ENCODE data around the gene DUSP1. TPM values are rescaled to one million over a fixed set of nuclear protein-coding genes. Genes with fewer than 3 reads are reported as not detected.

DUSP1 gene
- total RNA-seq, 1 donor from 2014 or later: 2,876 TPM

- Histone ChIP-seq H3K27me3 (no peaks in the 10 kb centered on the region), H3K9me3 (no peaks in the 10 kb centered on the region), H3K4me3 (no peak overlapping the region), H3K36me3 (peaks cover 0 to 3% of the 10 kb centered on the region in 2 donors), H3K4me1 (peaks cover 35% of the 10 kb centered on the region), H3K27ac (no peak overlapping the region)
- no peak for DNase-seq (ENCODE audit: extremely low spot score in 2 of 2)
- intact Hi-C loops (cut with DNase I): no loop called here
- TF ChIP-seq CTCF (IDR thresholded peaks at IDR 0.05): no peak
- no peak for TF ChIP-seq POLR2AphosphoS5 (IDR thresholded peaks at IDR 0.05; ENCODE audit: insufficient read depth in 1 of 2, low read depth in 1 of 2)
- no peak for TF ChIP-seq POLR2A (IDR thresholded peaks at IDR 0.05)
Observed at GRCh38 chr5:172762214-172763119, 8.5 kb downstream of the DUSP1 start.

GRCh38 chr5:172760959-172761358 lies 10.0 kb downstream of the DUSP1 start:
- intact Hi-C loops (cut with DNase I): no loop called here

GRCh38 chr5:172760136-172760535 lies 10.9 kb downstream of the DUSP1 start:
- no peak for TF ChIP-seq POLR2A (IDR thresholded peaks at IDR 0.05)
- TF ChIP-seq POLR2AphosphoS5 (IDR thresholded peaks at IDR 0.05; ENCODE audit: insufficient read depth in 1 of 2, low read depth in 1 of 2): no peak
- no peak for TF ChIP-seq CTCF (IDR thresholded peaks at IDR 0.05)
- no peak overlapping the region for H3K4me3 ChIP-seq
- H3K9me3 ChIP-seq: no peaks in the 10 kb centered on the region
- no peak for DNase-seq (ENCODE audit: extremely low spot score in 2 of 2)
- H3K27me3 ChIP-seq: no peaks in the 10 kb centered on the region
- intact Hi-C loops (cut with DNase I): no loop called here
- no peak overlapping the region for H3K27ac ChIP-seq
- peaks cover 17% of the 10 kb centered on the region for H3K4me1 ChIP-seq
- H3K36me3 ChIP-seq: no peaks in the 10 kb centered on the region

More at GRCh38 chr5:172760959-172761358, 10.0 kb downstream of the DUSP1 start:
- Histone ChIP-seq H3K27ac (no peak overlapping the region), H3K4me1 (peaks cover 23% of the 10 kb centered on the region), H3K9me3 (no peaks in the 10 kb centered on the region), H3K36me3 (no peaks in the 10 kb centered on the region), H3K27me3 (no peaks in the 10 kb centered on the region), H3K4me3 (no peak overlapping the region)
- no peak for DNase-seq (ENCODE audit: extremely low spot score in 2 of 2)
- TF ChIP-seq CTCF (IDR thresholded peaks at IDR 0.05) (no peak), POLR2A (IDR thresholded peaks at IDR 0.05) (no peak), POLR2AphosphoS5 (IDR thresholded peaks at IDR 0.05; ENCODE audit: insufficient read depth in 1 of 2, low read depth in 1 of 2) (no peak)

GRCh38 chr5:172758834-172759149 lies 12.2 kb downstream of the DUSP1 start:
- Histone ChIP-seq H3K4me3 (no peak overlapping the region), H3K4me1 (peaks cover 11% of the 10 kb centered on the region), H3K9me3 (no peaks in the 10 kb centered on the region), H3K36me3 (no peaks in the 10 kb centered on the region), H3K27ac (peak overlapping the region; percentile 74), H3K27me3 (no peaks in the 10 kb centered on the region)
- TF ChIP-seq POLR2A (IDR thresholded peaks at IDR 0.05) (no peak), POLR2AphosphoS5 (IDR thresholded peaks at IDR 0.05; ENCODE audit: insufficient read depth in 1 of 2, low read depth in 1 of 2) (no peak), CTCF (IDR thresholded peaks at IDR 0.05) (no peak)
- intact Hi-C loops (cut with DNase I): no loop called here
- no peak for DNase-seq (ENCODE audit: extremely low spot score in 2 of 2)

Measured in vagina (tissue), 2 donors.